PC-3 (cell line): ENCODE measurements around the gene CALML6. TPM values are rescaled to one million over a fixed set of nuclear protein-coding genes. Genes with fewer than 3 reads are reported as not detected.

Experiments
- ATAC-seq: fragments of 200-7000 bp; cut with Tn5 transposase; 2 replicates; pipeline ENCODE4 v1.9.1; 2020; ENCODE audit warnings: mild to moderate bottlenecking, moderate library complexity
- BruUV-seq: library from RNA; stranded (reverse); fragments of 400-500 nt; replicated peaks from 2 replicates; lab custom pipeline; 2021; lab: Mats Ljungman, UMichigan
- CTCF ChIA-PET: fragments of 300-600 bp; sonication (Branson Sonifier 250); formaldehyde crosslinking; loops from one replicate; lab custom pipeline; 2022; ENCODE audit warnings: antibody characterized with exemption; lab: Charles Lee
- POLR2A ChIA-PET: fragments of 300-600 bp; sonication (Branson Sonifier 250); formaldehyde crosslinking; loops from one replicate; lab custom pipeline; 2022; ENCODE audit warnings: antibody characterized with exemption; ENCODE audit not compliant: unreplicated experiment; lab: Charles Lee
- DNase-seq: peaks from one replicate; pipeline ENCODE4 v3.0.0-alpha.2; 2015
- H2AFZ ChIP-seq: fragments of 300-600 bp; sonication (generic); 2 replicates; pipeline ENCODE4 v1.6.0; 2016; ENCODE audit warnings: antibody characterized with exemption, low read length
- H3F3A ChIP-seq: fragments of 300-600 bp; sonication (generic); one replicate; pipeline ENCODE4 v1.6.0; 2017; ENCODE audit warnings: antibody characterized with exemption, low read length, control low read depth, mild to moderate bottlenecking; ENCODE audit not compliant: unreplicated experiment
- H3K27ac ChIP-seq: fragments of 300-600 bp; sonication (generic); 2 replicates; pipeline ENCODE4 v1.5.1; 2016; ENCODE audit warnings: mild to moderate bottlenecking, low read length
- H3K27me3 ChIP-seq: fragments of 300-600 bp; sonication (generic); 2 replicates; pipeline ENCODE4 v1.6.1; 2016; ENCODE audit warnings: low read length, mixed read lengths
- H3K36me3 ChIP-seq: fragments of 300-600 bp; sonication (generic); 2 replicates; pipeline ENCODE4 v1.6.1; 2016; ENCODE audit warnings: low read depth, mixed run types, low read length, mixed read lengths
- H3K4me1 ChIP-seq: fragments of 300-600 bp; sonication (generic); 2 replicates; pipeline ENCODE4 v1.5.1; 2016; ENCODE audit warnings: low read length; ENCODE audit not compliant: insufficient read depth
- H3K4me2 ChIP-seq: fragments of 300-600 bp; sonication (generic); 2 replicates; pipeline ENCODE4 v1.6.0; 2016; ENCODE audit warnings: low read length
- H3K4me3 ChIP-seq: fragments of 300-600 bp; sonication (generic); 2 replicates; pipeline ENCODE4 v1.5.1; 2016; ENCODE audit warnings: mild to moderate bottlenecking, low read length, mixed read lengths
- H3K79me2 ChIP-seq: fragments of 300-600 bp; sonication (generic); 2 replicates; pipeline ENCODE4 v1.6.1; 2017; ENCODE audit warnings: low read length, mixed read lengths
- H3K9ac ChIP-seq: fragments of 300-600 bp; sonication (generic); 2 replicates; pipeline ENCODE4 v1.6.0; 2016; ENCODE audit warnings: mild to moderate bottlenecking, low read length
- H3K9me2 ChIP-seq: fragments of 300-600 bp; sonication (generic); replicated peaks from 2 replicates; pipeline ENCODE4 v1.6.1; 2016; ENCODE audit warnings: mixed run types, low read length, mixed read lengths
- H3K9me3 ChIP-seq: fragments of 300-600 bp; sonication (generic); 2 replicates; pipeline ENCODE4 v1.6.1; 2016; ENCODE audit warnings: low read length, mixed read lengths
- H4K20me1 ChIP-seq: fragments of 300-600 bp; sonication (generic); 2 replicates; pipeline ENCODE4 v1.6.1; 2016; ENCODE audit warnings: low read length, mixed read lengths
- CTCF ChIP-seq: fragments of 300-600 bp; sonication (generic); conservative IDR thresholded peaks from 2 replicates; pipeline ENCODE4 v1.5.1; 2017; ENCODE audit warnings: antibody characterized with exemption, low read depth, mild to moderate bottlenecking, low read length
- EZH2 ChIP-seq: fragments of 300-600 bp; sonication (generic); IDR thresholded peaks from one replicate; pipeline ENCODE4 v1.6.1; 2017; ENCODE audit warnings: antibody characterized with exemption, mild to moderate bottlenecking, low read length; ENCODE audit not compliant: unreplicated experiment
- EZH2phosphoT487 ChIP-seq: fragments of 300-600 bp; sonication (generic); IDR thresholded peaks from 2 replicates; pipeline ENCODE4 v1.6.1; 2018; ENCODE audit warnings: mild to moderate bottlenecking, antibody characterized with exemption, low read length, borderline replicate concordance
- intact Hi-C: fragments of 100-400 bp; cut with micrococcal nuclease; formaldehyde crosslinking; loops from 2 replicates; pipeline ENCODE4 v1.9.0; 2023
- total RNA-seq: library from RNA; depleted of rRNA; stranded (reverse); fragments of >200 nt; gene quantifications from 2 replicates; pipeline ENCODE4 v1.2.3, GENCODE V29; 2014

Gene CALML6
- total RNA-seq, 1 experiment from 2014 or later: 1.7 TPM

DNA sequence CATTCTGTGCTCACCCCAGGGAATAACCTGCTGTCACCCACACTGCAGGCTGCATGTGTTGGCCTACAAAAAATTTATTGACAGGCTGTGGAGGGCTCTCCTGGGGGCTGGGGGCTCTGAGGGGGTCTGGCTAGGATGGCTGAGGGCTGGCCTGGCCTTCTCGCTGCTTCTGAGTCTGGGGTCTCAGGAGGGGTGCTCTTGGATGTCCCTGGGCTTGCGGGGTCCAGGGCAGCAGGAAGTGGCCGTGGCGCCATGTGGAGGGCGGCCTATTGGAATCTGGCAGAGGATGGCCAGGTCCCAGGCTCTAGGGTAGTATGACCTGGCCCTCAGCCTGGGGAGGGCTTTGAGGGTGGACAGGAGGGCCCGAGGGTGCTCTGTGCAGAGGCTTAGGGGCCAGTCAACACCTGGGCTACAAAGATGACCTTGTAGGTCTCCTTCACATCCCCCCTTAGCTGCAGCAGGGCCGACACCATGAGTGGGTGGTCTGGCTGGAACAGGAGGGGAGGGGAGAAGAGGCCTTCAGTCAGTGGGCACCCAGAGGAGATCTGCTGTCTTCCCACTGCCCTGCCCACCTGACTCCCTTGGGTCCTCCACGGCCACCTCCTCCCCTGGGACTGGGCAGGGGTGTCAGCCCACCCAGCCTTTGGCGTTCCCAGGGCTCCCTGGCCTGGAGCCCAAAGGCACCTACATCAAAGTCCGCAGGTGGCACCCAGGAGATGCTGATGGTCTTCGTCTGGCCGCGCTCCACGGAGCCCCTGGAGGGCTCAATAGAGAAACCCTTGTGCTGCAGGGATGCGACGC, 7.0 kb downstream of the CALML6 start:
- CTCF ChIA-PET: no interaction called here
- TF ChIP-seq EZH2: no peak
- TF ChIP-seq CTCF: no peak
- no peak for TF ChIP-seq EZH2phosphoT487

DNA sequence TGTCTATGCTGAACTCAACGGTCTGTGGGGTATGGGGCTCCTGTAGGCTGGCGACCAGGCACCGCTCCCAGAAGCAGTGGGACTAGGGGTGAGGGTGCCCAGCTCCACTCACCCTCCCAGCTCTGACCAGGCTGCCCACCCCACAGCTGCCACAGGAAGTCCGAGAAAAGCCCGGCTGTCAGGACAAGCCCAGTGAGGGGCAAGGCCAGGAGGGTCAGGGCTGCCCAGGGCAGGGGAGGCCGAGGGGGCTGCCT, 7.6 kb downstream of the CALML6 start:
- intact Hi-C loops: no loop called here
- no peak overlapping the region for H3K27ac ChIP-seq
- POLR2A ChIA-PET: no interaction called here
- TF ChIP-seq EZH2: no peak
- H3K4me3 ChIP-seq: no peak overlapping the region
- CTCF ChIA-PET: no interaction called here
- H3K4me2 ChIP-seq: no peak overlapping the region
- no peak overlapping the region for H2AFZ ChIP-seq
- no peak overlapping the region for H3K9ac ChIP-seq
- no peaks in the 10 kb centered on the region for H3K36me3 ChIP-seq
- no peaks in the 10 kb centered on the region for H4K20me1 ChIP-seq
- H3K4me1 ChIP-seq: peaks cover 15% of the 10 kb centered on the region
- H3K9me3 ChIP-seq: no peaks in the 10 kb centered on the region
- BruUV-seq: no TSS peak
- H3F3A ChIP-seq: no peaks in the 10 kb centered on the region
- H3K27me3 ChIP-seq: no peaks in the 10 kb centered on the region
- ATAC-seq (no peak), DNase-seq (no peak)
- no peaks in the 10 kb centered on the region for H3K79me2 ChIP-seq
- no peaks in the 10 kb centered on the region for H3K9me2 ChIP-seq

More for the DNA sequence above, 7.0 kb downstream of the CALML6 start:
- POLR2A ChIA-PET: no interaction called here
- no peaks in the 10 kb centered on the region for H3K79me2 ChIP-seq
- H3K4me1 ChIP-seq: peaks cover 15% of the 10 kb centered on the region
- no peaks in the 10 kb centered on the region for H3K9me2 ChIP-seq
- DNase-seq: no peak
- H3K4me2 ChIP-seq: no peak overlapping the region
- H3K27me3 ChIP-seq: no peaks in the 10 kb centered on the region
- no peaks in the 10 kb centered on the region for H3F3A ChIP-seq
- no TSS peak for BruUV-seq
- H3K4me3 ChIP-seq: no peak overlapping the region
- no peak overlapping the region for H3K27ac ChIP-seq
- H4K20me1 ChIP-seq: no peaks in the 10 kb centered on the region
- H3K9ac ChIP-seq: no peak overlapping the region
- ATAC-seq: no peak
- H3K36me3 ChIP-seq: no peaks in the 10 kb centered on the region
- intact Hi-C loops: no loop called here
- H3K9me3 ChIP-seq: no peaks in the 10 kb centered on the region
- no peak overlapping the region for H2AFZ ChIP-seq

DNA sequence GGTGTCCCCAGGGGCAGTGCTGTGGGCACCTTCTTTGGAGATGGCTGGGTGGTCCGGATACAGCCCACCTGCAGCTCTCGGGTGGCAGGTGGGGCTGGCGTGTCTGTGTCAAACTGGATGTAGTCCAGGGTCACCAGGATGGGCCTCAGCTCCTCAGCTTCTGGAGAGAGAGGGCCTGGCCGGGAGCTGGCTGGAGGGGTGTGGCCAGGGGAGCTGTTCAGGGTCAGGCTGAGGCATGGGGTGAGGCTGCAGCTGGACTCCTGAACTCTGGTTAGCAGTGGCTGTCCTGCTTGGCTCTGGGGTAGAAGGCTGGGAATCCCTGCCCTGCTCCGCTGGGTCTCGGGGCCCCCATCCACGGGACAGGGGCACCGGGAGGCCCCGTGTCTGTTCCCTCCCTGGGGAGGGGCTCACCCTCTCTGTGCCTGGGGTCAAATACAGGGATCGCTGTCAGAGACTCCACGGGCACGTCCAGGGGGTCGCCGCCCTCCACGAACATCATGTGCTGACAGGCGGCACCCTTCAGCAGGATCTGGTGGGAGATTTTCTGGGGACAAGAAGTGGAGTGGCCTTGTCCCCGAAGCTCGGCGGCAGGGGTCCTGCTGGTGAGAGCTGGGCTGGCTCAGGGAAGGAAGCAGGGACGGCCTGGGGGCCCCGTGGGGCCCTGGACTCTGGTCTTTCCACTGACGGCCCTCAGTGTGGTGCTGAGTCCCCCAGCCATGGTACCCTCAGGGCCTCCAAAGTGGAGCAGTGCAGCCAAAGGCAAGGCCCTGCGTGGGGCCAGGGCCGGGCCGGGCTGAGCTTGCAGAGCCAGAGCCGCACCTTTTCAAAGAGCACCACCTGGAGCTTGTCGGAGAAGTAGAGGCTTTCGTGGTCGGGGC, 8.1 kb downstream of the CALML6 start:
- ATAC-seq (no peak), DNase-seq (no peak)
- no peaks in the 10 kb centered on the region for H4K20me1 ChIP-seq
- H3F3A ChIP-seq: no peaks in the 10 kb centered on the region
- H3K79me2 ChIP-seq: no peaks in the 10 kb centered on the region
- TF ChIP-seq CTCF: no peak
- no peak for TF ChIP-seq EZH2phosphoT487
- no peak for TF ChIP-seq EZH2
- H3K4me2 ChIP-seq: no peak overlapping the region
- CTCF ChIA-PET: no interaction called here
- intact Hi-C loops: no loop called here
- POLR2A ChIA-PET: no interaction called here
- H3K9me3 ChIP-seq: no peaks in the 10 kb centered on the region
- no peak overlapping the region for H3K27ac ChIP-seq
- no peaks in the 10 kb centered on the region for H3K9me2 ChIP-seq
- H3K36me3 ChIP-seq: no peaks in the 10 kb centered on the region
- no peak overlapping the region for H3K4me3 ChIP-seq
- no peaks in the 10 kb centered on the region for H3K27me3 ChIP-seq
- no peak overlapping the region for H3K9ac ChIP-seq
- H2AFZ ChIP-seq: no peak overlapping the region
- no TSS peak for BruUV-seq
- peaks cover 13% of the 10 kb centered on the region for H3K4me1 ChIP-seq
